Tongue (tissue), 2 donors: ENCODE data around the gene SLC39A1. TPM values are rescaled to one million over a fixed set of nuclear protein-coding genes. Genes with fewer than 3 reads are reported as not detected.
"Not testable (repeated sequence)": the region's sequence is repeated elsewhere in the genome, so short reads cannot be mapped to it uniquely, and the experiment has no call there.

Experiments used
- DNase-seq: peaks from one replicate; pipeline ENCODE4 v3.0.0-alpha.2; 2015
- total RNA-seq: library from RNA; depleted of rRNA; stranded (reverse); fragments of >200 nt; gene quantifications from one replicate; pipeline ENCODE4 v1.2.3, GENCODE V29; 2014

Gene SLC39A1
- total RNA-seq, 1 donor from 2014 or later = 59.3 TPM

DNA sequence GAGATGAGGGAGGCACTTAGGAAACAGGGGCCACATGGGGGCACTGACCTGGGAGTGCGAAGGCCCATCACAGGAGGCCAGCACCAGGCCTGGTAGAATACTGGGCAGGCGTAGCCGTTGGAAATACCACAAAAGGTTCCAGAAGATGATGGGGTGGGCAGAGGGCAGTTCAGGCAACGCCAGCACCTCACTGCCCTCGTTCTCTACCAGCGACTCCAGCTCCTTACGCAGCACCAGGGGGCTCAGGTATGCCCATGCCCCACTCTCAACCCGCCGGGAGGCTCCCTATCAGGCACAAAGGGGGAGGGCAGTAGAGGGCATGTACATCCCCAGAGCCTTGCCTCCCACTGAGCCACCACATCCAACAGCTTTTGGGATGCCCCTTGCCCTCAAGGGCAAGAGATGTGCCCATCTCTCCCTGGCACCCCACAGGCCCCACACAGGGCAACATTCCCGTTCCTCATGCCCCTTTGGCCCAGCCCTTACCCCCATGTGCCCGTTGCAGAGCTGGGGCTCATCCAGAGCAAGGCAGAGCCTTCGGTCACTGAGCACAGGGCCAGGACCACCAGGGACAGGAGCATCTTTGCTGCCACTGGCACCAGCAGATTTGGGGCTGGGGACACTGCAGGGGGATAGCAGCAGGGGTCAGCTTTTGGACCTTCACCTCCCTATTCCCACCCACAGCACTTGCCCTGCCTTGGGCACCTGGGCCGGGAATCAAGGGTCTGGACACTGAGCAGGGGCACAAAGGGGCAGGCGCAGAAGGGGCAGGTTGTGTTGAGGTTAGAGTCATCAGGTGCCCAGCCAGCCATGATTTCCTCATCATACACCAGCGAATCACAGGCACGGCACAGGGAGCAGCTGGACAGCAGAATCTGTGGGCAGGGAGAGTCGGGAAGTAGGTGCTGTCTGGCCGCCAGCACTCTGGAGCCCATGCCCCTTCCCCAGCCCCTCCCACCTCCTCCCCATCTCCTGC is 30.9 kb downstream of the SLC39A1 start:
- no peak for DNase-seq

DNA sequence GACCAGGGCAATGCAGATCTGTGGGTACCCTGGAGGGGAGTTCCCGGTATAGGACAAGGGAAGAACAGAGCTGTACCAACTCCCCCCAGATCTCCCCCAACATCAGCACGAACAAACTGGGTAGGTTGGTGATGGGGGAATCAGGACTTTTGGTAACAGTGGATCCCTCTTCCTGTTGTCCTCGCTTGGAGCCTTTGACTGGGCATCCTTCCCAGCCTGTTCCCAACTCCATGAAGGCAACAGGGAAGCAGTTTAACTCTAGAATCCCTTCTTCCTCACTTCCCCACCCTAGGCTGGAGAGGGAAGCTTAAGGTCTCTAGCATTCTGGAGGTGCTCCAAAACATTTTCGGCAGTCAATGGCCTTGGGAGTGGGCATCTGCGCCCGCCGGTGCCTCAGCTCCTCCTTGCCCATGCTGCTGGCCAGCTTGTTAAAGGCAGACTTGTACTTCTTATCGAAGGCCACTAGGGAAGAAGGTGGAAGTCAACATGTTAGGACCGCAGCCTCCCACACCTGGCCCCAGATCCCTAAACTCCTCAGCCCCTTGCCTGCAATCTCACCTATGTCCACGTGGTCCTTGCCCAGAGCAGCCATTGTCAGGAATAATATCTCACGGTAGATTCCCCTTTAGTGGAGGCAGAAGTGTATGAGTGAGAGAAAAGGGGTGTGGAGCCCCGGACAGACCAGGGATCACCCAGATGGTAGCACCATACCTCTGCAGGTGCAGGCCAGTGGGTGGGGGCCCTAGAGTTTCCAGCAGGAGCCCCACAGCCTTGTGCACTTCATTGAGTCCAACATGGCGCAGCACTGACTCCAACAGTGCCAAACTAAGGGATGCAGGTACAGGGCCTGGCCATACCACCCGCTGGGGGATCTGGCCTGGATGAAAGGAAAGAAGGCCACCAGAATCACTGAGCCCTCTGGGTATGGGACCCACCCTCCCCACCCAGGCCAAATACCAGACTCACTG is 33.1 kb downstream of the SLC39A1 start:
- no peak for DNase-seq

DNA sequence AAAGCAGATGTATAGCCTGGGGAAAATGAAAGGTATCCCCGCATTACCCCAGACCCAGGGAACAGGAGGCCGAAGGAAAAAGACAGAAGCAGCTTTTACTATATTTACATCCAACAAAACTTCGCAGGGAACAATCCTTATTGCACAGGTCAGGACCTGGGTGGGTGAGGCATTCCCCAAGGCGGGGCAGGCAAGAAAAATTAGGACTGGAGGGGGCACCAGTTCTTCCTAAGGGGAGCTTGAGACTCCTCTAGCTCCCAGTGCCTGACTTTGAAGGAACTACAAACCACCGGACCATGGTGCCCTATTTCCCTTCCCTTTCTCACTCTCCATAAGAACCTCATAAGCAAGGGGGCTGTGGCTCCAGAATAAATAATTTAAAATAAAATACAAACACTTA is 33.9 kb downstream of the SLC39A1 start:
- no peak for DNase-seq

DNA sequence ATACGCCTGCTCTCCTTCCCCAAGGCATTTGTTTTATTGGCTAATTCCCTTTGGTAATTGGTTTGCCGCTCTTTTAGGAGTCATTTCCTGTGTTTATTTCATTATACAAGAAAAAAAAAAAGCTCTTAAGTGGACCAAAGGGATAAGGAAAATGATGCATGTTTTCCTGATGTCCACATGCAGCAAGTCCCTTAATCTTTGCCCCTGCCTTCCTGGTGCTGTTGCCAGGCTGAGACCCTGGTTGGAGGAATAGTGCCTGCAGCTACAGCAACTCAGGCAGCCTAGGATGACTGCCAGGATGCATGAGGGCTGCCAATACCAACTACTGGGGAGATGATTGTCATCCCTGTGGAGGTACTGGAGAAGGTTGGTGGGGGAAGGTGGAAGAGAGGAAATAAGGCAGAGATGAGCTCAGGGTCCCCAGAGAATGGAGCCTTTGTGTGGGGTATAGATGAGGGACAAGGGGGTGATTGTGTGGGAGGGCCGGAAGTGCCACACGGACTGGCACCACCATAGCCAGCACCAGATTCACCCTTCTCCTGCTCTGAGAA is 34.5 kb downstream of the SLC39A1 start:
- no peak for DNase-seq

DNA sequence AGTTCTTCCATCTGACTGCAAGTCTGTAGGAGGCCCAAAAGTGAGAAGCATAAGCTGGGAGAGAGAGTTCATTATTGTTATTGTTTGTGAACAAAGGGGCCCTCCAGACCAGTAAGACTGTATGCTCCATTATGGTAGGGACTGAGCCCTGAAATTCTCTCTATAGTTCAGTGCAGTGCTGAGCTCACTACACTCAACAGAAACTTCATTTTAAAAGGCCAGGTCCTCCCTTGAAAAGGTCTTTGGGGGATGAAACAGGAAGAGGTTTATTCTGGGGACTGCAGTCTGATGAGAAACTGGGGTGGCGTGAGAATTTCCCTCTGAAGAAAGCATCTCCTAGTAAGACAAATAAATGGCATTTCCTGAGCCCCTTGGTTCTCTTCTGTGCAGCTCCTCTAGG is 35.1 kb downstream of the SLC39A1 start:
- no peak for DNase-seq

DNA sequence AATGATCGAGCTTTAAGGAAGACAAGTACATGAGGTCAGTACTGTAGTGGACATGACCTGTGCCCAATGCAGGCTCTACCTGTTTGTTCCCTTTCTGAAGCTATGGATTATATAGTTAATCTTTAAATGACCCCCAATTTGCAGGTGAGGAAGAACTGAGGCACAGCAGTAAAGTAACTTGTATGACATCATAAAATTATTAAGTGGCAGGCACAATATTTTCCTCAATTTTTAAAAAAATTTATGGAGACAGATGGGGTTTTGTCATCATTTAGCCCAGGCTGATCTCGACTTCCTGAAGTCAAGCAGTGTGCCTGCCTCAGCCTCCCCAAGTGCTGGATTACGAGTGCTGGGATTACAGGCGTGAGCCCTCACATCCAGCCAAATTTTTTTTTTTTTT is 36.9 kb downstream of the SLC39A1 start:
- DNase-seq = no peak

DNA sequence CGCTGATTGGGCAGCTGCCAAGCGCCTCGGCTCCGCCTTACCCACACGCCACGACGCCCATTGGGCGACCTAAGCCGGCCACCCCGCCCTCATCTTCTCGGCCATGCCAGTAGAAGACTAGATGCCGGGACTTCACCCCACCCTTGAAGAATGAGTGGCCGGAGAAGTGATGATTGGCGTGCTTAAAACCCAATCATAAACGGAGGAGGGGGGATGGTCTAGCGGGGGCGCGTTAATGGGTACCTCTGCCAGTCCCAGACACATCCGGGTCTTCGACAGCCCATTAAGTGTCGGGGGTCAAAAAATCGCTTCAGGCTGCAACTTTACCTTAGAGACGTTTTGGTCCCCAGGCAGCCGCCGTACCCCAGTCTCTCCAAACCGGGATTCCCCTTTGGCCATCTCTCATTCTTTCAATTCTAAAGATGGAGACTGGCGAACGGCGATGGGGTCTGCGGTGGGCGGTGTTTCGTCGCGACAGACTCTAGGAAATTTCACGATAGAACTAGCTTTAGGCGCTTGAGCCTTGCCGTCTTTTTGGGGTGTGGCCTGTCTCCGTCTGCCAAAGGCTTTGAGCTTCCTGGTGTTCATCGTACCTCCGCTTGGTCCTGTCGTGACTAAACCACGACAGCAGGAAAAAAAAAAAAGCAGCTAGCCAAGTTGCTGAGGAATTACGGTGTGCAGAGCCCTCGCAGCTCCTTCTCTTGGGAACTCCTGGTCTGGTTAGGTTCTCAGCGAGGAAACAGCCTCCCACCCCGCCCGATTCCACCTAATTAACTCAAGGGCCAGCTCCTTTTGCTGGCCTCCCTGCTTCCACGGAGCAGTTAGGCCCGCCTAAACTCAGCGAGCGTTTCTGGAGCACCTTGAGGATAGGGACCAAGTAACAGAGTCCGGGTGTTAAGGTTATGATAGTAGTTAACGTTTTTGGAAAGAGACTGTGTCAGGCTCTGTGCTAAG is 40.1 kb downstream of the SLC39A1 start, which contains the start of gene GATAD2B:
TSS of gene GATAD2B (minus strand) at position 1 of the 954 bp plus-strand sequence. CDS start 94,625 bp downstream, outside the sequence.
- peak; percentile 100 for DNase-seq

DNA sequence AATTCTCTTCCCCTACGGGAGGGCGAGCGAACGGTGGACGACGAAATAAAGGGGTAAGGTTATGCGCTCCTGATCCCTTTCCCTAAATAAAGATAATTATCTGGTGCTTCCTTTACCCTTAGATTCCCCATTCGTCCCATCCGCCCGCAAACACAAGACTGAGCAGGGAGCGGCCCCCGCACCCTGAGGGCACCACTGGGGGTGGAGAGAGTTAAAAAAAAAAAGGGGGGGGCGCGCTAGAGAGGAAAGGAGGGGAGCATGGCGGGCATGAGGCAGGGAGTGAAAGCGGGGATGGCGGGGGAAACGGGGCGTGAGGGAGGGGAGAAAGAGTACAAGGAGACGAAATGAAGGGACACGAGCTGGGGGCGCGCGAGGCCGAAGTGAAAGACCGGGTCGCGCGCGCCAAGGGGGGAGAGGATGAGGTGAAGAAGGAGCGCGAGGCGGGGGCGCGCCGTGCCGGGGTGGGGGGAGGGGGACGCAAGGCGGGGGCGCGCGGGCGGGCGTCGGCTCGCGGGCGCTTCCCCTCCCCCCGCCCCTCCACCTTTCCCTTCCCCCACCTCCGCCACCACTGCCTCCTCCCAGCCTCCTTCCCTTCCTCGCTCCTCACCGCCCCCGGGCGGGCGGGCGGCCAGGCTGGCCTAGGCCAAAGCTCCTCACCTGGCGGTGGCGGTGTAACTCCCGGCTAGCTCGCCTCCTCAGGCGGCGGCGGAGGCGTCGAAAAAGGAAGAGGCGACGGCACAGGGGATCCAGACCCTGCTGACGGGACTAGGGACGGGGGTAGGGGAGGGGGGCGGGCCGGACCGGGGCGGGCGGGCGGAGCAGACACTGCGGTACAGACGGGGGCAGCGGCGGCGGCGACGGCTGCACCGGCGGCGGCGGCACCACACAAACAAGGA is 41.0 kb downstream of the SLC39A1 start:
- no peak for DNase-seq

DNA sequence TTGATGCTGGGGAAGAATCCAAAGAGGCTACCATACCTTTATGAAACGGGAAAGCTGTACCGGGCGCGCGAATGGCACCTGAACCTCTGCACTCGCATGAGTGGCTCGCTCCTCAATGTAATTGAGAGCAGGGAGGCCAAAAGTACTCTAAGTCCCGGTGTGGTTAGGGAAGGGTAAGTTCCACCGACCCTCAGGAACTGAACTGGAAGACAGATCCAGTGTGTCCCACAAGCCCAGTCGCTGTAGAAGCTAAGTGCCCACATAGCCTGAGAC is 41.6 kb downstream of the SLC39A1 start:
- DNase-seq = no peak

DNA sequence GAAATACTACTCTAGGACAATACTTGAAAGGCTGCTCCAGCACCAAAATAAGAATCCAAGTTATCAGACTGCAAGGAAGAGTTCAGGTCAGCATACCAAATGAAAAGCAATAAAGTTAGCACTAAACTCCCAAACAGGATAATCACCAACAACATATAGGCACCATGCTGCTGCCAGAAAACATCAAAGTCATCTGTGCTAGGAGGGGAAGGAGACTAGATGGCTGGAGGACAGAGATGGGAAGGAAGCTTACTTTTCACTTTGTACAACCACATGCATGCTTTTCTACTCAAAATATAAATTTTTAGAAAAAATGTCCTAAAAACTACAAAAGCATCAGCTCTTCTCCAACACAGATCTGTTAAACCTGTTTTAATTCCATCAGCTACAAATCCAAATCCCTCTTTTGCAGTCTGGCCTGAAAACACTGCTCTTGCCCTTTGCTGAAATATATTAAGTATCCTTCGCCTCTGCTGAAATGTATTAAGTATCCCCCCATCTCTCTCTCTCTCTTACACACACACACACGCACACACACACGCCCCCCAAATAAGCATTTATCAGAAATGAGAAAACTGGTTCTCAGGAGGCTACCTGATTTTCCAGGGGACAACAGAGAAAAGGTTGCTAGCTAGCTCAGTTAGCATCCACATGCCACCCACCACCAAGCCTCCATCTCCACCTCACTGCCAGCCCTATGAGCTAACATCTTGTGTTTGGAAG is 42.1 kb downstream of the SLC39A1 start:
- DNase-seq = no peak

DNA sequence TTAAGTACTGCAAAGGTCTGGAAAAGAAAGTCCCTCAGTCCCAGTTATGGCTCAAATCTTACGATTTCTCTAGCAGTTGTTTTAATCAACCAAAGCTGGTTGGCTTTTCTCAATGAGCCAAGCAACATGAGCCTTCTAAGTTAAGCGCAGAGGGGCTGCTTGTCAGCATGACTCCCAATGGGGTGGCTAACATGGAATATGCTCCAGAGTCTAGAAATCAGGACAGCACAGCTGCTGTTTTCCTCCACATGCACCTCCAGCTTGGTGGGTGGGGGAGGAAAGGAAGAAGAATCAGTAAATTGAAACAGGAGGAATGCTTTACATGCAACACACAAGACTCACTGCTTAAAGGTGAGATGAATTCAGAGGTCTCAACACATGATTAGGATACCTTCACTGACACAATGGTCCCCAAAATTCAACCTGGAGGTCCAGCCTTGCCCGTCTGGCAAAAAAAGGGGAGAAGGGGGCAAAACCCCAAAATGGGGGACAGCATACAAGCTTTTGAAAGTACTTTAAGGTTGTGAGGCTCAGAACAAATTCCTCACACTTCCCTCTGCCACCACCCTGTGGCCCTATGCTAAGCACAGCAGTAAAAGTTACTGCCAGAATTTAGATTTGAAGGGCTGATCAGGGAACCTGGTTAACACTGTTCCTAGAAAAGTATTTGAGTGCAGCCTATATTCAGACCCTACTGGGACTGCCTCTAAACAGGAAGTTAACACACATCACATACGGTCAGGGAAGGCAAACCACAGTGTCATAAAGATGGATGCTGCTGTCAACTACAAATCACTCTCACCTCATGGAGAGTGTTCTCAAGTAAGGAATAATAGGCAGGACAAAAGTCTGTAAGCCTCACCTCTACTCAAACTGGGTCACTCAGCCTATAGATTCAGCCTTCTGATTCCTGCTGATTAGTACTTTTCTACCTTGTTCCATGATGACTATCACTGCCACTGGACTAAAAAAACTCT is 43.2 kb downstream of the SLC39A1 start:
- DNase-seq = peak; percentile 35

DNA sequence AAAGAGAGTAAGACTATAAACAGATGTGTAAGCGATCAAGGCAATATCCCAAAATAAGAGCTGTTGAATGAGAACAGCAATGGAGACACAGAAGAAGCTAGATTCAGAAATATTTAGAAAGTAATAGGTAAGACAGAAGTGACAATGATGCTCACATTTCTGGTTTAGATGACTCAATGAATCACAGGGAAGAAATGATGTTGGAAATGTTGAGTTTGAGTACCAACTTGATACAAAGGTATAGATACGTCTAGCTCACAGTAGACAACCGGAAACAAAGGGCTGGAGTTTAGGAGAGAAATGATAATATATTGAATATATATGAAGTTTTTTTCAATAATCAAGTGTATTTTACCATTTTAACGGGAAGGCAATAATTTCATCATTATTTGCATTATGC is 47.0 kb downstream of the SLC39A1 start:
- no peak for DNase-seq

DNA sequence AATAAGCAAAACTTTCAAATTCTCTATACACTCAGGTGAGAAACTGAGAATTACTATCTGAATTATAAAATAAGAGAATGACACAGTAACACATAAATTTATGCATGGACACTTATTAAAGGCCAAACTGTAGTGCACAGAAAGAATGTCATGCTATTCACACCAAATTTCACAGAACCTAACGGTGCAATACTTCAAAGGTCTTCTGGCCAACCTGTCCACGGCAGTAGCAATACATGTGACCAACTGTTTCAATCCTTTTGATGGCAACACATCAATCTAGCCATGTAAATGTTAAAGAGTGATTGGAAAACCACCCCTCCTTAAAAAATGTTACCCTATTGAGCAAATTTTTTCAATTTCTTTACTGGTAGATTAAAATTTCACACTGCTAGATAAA is 51.0 kb downstream of the SLC39A1 start:
- DNase-seq = no peak

DNA sequence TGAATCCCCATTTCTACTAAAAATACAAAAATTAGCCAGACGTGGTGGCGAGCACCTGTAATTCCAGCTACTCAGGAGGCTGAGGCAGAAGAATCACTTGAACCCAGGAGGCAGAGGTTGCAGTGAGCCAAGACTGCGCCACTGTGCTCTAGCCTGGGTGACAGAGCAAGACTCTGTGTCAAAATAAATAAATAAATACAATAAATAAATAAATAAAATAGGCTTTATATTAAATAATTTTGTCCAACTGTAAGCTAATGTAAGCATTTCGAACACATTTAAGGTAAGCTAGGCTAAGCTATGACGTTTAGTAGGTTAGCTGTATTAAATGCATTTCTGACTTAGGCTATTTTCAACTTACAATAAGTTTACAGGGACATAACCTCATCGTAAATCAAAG is 52.8 kb downstream of the SLC39A1 start:
- not testable (repeated sequence) for DNase-seq
